Activated CD4-positive, alpha-beta T cell treated with anti-CD3 and anti-CD28 coated beads, Interleukin-2, amount 10 ng/mL, durations not matched to agents 7 days and 5 days (primary cell): Measurements from ENCODE around the gene IL20RA. TPM values are rescaled to one million over a fixed set of nuclear protein-coding genes. Genes with fewer than 3 reads are reported as not detected.

Experiments used
- CTCF ChIA-PET: fragments of 350-600 bp; sonication (Branson Sonifier 250); formaldehyde crosslinking; loops from one replicate; lab custom pipeline; 2021; ENCODE audit warnings: antibody characterized with exemption; lab: Charles Lee
- POLR2A ChIA-PET: fragments of 350-600 bp; sonication (Branson Sonifier 250); formaldehyde crosslinking; loops from one replicate; lab custom pipeline; 2021; ENCODE audit warnings: antibody characterized with exemption; lab: Charles Lee
- DNase-seq: peaks from one replicate; pipeline ENCODE4 v3.0.0-alpha.2; 2020
- H3K27ac Mint-ChIP-seq: one replicate; pipeline ENCODE4 v1.8.0; 2021; ENCODE audit warnings: mild to moderate bottlenecking, moderate library complexity, mixed read lengths
- H3K27me3 Mint-ChIP-seq: one replicate; pipeline ENCODE4 v1.8.0; 2021; ENCODE audit warnings: mixed read lengths
- H3K36me3 Mint-ChIP-seq: one replicate; pipeline ENCODE4 v1.8.0; 2021; ENCODE audit warnings: low read depth, mixed read lengths
- H3K4me1 Mint-ChIP-seq: one replicate; pipeline ENCODE4 v1.8.0; 2021; ENCODE audit warnings: mixed read lengths
- H3K4me3 Mint-ChIP-seq: one replicate; pipeline ENCODE4 v1.8.0; 2021; ENCODE audit warnings: mild to moderate bottlenecking, moderate library complexity, mixed read lengths
- H3K9me3 Mint-ChIP-seq: one replicate; pipeline ENCODE4 v1.8.0; 2021; ENCODE audit warnings: mixed read lengths
- total RNA-seq, 2 experiments: library from RNA; stranded (reverse); gene quantifications; one replicate each; pipeline ENCODE4 v1.2.3, GENCODE V29; 2021

IL20RA gene
- total RNA-seq, 2 experiments from 2014 or later, result not detected

DNA sequence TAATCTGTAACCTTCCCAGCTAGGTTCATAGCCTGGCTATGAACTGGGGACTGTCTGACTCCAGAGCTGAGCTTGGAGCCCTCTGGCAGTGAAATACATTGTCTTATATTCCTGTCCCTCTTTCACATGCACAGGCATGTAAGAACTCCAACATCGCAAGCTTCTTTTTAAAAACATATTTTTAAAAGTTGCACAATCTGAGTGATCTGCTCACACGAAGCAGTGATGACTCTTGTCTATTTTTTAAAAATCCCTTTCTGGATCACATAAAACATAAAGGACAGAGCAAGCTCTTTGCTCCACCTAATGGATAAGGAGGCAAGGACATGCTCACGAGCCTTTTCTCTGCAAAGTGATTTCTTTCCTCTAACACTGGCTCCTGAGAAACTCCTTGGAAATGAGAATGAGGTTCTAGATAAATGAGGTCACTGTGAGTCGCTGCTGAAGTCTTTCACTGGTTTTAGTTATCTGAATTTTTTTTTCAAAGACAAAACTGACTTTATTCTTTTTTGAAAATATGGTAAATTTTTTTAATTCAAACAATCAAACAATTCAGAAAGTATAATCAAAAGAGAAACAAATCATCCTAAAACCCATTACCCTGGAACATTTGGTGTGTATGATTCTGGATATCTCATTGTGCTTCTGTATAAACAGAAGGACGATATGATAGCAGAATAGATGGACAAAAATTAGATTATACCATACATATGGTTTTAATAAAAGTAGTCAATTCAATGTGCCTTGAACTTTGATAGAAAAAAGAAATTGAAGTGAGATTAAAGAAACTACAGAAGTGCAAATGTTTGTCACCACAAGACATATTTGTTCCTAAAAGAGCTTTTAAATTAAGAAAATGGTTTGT is 30.8 kb downstream of the IL20RA start:
- CTCF ChIA-PET, result no interaction called here
- no peaks in the 10 kb centered on the region for H3K4me1 Mint-ChIP-seq
- no peak for DNase-seq
- H3K27me3 Mint-ChIP-seq, result peaks cover 62% of the 10 kb centered on the region
- H3K9me3 Mint-ChIP-seq, result no peaks in the 10 kb centered on the region
- POLR2A ChIA-PET, result no interaction called here
- H3K4me3 Mint-ChIP-seq, result no peak overlapping the region
- no peak overlapping the region for H3K27ac Mint-ChIP-seq
- no peaks in the 10 kb centered on the region for H3K36me3 Mint-ChIP-seq

DNA sequence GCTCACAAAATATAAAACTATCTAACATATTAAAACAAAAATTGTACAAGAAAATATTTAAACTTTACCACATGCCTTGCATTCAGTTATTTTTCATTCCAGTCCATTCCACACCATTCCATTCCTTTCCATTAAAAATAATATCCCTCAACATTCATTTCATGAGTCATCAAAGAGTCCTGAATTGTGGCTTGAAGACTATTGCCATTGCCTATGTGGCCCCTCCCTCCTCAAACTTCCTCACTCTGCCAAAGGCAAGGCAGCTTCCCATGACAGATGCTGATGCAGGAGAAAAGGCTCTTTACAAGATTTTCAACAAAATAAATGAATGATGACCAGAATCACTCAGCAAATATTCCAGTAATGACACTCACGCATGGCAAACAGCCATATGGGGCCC is 31.7 kb downstream of the IL20RA start:
- DNase-seq, result no peak
- Mint-ChIP-seq H3K27ac (no peak overlapping the region), H3K9me3 (no peaks in the 10 kb centered on the region), H3K27me3 (peaks cover 59% of the 10 kb centered on the region), H3K4me1 (no peaks in the 10 kb centered on the region), H3K4me3 (no peak overlapping the region), H3K36me3 (no peaks in the 10 kb centered on the region)
- POLR2A ChIA-PET, result no interaction called here
- CTCF ChIA-PET, result no interaction called here

DNA sequence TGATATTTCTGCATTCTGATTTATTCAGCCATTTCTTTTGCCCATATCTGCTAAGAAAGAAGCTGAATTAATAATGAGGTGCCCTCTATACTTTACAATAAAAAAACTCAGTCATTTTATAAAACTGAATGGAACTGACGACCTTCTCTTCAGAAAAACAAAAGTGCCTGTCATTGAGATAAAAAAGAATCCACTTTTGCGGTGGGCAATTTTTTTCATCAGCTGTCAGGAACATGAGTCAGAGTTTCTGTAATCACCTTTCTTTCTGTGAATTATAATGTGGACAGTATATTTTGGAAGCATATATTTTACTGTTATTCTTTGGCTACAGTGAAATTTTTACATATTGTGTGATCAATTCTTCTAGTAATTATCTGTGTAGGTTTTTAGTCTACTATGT is 33.4 kb downstream of the IL20RA start:
- no peak for DNase-seq
- ChIA-PET POLR2A (no interaction called here), CTCF (no interaction called here)
- no peak overlapping the region for H3K27ac Mint-ChIP-seq
- H3K4me1 Mint-ChIP-seq, result no peaks in the 10 kb centered on the region
- no peaks in the 10 kb centered on the region for H3K36me3 Mint-ChIP-seq
- H3K9me3 Mint-ChIP-seq, result no peaks in the 10 kb centered on the region
- H3K27me3 Mint-ChIP-seq, result peaks cover 52% of the 10 kb centered on the region
- H3K4me3 Mint-ChIP-seq, result no peak overlapping the region

DNA sequence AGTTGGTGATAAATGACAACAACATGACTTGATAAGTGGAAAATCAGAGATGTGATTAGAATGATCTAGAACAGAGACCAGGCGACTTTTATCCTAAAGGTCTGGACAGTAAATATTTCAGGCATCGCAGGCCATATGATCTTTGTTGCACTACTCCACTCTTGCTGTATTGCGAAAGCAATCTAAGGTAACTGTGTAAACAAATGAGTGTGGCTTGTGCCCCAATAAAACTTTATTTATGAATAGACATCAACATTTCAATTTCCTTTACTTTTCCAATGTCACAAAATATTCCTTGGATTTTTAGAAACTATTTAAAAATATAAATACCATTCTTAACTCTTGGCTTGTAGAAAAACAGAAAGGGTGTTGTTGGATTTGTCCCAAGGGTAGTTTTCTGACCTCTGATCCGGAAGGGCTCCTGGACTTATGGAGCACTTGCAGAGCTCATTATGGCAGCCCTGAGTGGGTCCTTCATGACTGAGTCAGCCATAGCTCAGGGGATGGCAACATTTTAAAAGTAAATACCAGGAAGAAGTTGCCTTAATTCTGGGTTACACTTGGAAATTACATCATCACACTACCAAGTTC is 34.5 kb downstream of the IL20RA start:
- H3K27me3 Mint-ChIP-seq, result peaks cover 40% of the 10 kb centered on the region
- no peaks in the 10 kb centered on the region for H3K36me3 Mint-ChIP-seq

DNA sequence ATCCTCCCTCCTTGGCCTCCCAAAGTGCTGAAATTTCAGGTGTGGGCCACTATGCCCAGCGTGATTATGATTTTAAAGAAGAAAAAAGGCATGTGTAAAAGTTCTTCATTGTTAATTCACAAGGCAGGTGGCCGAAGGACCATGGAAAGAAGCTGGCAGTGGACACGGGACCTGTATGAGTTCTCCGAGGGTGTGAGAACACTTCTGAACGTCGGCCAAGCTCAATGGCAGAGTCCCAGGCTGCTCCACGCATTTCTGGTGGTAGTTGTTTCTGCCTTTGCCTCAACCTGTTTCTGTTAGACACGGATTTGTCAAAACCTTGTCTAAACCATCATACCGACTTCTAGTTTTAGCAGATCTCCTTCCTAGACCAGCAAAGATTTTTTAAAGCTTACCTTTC is 36.6 kb downstream of the IL20RA start:
- no peak overlapping the region for H3K4me3 Mint-ChIP-seq
- no peaks in the 10 kb centered on the region for H3K36me3 Mint-ChIP-seq
- H3K27ac Mint-ChIP-seq, result no peak overlapping the region
- peaks cover 35% of the 10 kb centered on the region for H3K27me3 Mint-ChIP-seq
- H3K9me3 Mint-ChIP-seq, result no peaks in the 10 kb centered on the region
- ChIA-PET CTCF (interaction anchor here (0.8 kb wide), 1 partner anchor 8 kb away, joined by 3 read pairs; no protein-coding TSS in a partner anchor), POLR2A (no interaction called here)
- H3K4me1 Mint-ChIP-seq, result no peaks in the 10 kb centered on the region
- no peak for DNase-seq

More for the DNA sequence above, 34.5 kb downstream of the IL20RA start:
- POLR2A ChIA-PET, result no interaction called here
- H3K9me3 Mint-ChIP-seq, result no peaks in the 10 kb centered on the region
- CTCF ChIA-PET, result interaction anchor here (0.7 kb wide), 1 partner anchor 155 kb away, joined by 5 read pairs; no protein-coding TSS in a partner anchor
- no peaks in the 10 kb centered on the region for H3K4me1 Mint-ChIP-seq
- H3K4me3 Mint-ChIP-seq, result no peak overlapping the region
- no peak overlapping the region for H3K27ac Mint-ChIP-seq
- no peak for DNase-seq

DNA sequence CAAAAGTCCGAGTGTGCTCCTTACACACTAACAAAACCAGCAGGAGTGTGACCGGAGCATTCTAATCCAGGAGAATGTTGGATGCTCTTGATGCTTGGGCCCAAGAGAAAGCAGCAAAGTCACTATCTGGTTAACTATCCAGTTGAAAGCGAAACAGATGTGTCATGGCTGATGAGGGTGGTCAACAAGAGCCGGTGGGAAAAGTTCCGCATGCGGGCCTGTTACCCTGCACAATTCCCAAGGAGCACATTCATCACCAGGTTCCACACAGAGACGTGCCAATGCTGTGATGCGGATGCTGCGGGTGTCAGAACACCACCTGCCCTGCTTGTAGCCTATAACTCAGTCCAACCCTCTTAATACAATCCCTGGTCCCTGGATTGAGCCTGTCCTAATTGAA is 38.7 kb downstream of the IL20RA start:
- H3K27me3 Mint-ChIP-seq, result peaks cover 32% of the 10 kb centered on the region
- POLR2A ChIA-PET, result no interaction called here
- H3K9me3 Mint-ChIP-seq, result no peaks in the 10 kb centered on the region
- CTCF ChIA-PET, result no interaction called here
- no peak overlapping the region for H3K27ac Mint-ChIP-seq
- H3K4me3 Mint-ChIP-seq, result no peak overlapping the region
- H3K4me1 Mint-ChIP-seq, result no peaks in the 10 kb centered on the region
- DNase-seq, result no peak
- no peaks in the 10 kb centered on the region for H3K36me3 Mint-ChIP-seq

DNA sequence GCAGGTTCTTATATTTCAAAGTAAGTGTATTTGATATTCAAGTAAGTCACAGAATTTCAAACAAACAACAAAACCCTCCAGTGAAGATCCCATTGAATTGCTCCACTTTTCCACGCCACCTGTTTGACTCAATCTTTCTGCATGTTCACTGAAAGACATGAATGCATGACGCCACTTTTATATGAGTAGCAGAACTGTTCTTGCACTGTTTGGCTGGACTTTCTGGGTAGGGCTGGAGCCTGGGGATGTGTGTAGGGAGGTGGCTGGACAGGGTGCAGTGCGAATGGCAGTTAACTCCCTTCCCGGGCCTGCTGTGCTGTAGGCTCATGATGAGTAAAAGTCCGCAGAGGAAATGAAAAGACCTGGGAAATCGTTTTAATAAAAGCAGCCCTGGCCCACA is 39.7 kb downstream of the IL20RA start:
- no peak for DNase-seq
- Mint-ChIP-seq H3K9me3 (no peaks in the 10 kb centered on the region), H3K4me1 (no peaks in the 10 kb centered on the region), H3K27me3 (peaks cover 33% of the 10 kb centered on the region), H3K36me3 (no peaks in the 10 kb centered on the region), H3K4me3 (no peak overlapping the region), H3K27ac (no peak overlapping the region)
- POLR2A ChIA-PET, result no interaction called here
- CTCF ChIA-PET, result no interaction called here

DNA sequence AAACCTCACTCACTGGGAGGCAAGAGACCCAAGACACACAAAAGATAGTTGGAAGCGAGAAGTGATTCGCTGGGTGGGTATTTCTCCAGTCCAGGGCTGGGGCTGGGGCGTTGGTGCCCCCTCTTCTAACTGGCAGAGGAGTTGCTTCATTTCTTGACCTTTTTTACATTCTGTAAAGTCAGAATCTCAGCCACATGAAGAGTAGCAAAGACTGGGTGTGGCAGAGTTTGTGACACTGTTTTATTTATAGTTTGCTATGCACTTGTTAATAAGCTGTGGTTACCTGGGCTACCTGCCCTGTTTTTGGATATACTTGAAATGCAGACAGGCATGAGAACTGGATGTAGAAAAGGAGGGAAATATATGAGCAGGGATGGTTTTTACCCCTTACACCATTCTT is 42.3 kb downstream of the IL20RA start:
- no peaks in the 10 kb centered on the region for H3K4me1 Mint-ChIP-seq

DNA sequence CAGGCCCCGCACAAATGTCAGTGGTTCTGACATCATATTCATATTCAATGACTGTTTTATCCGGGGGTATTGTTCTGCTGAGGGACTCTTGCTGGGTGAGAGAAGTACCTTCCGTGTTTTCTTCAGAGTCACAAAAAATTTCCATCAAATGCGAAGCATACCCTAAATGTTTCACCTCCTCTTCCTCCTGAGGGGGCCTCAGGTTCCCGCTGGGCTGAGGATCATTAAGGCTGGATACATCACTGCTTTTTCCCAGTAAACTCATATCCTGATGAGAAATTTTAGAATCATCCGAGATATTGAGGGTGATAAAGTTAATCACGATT is 42.8 kb downstream of the IL20RA start:
- H3K36me3 Mint-ChIP-seq, result no peaks in the 10 kb centered on the region
- POLR2A ChIA-PET, result no interaction called here
- no peaks in the 10 kb centered on the region for H3K9me3 Mint-ChIP-seq
- H3K4me3 Mint-ChIP-seq, result no peak overlapping the region
- H3K27me3 Mint-ChIP-seq, result peaks cover 35% of the 10 kb centered on the region
- no peak for DNase-seq
- no peak overlapping the region for H3K27ac Mint-ChIP-seq
- H3K4me1 Mint-ChIP-seq, result no peaks in the 10 kb centered on the region
- CTCF ChIA-PET, result no interaction called here

More for the DNA sequence above, 42.3 kb downstream of the IL20RA start:
- H3K27ac Mint-ChIP-seq, result no peak overlapping the region
- ChIA-PET POLR2A (no interaction called here), CTCF (no interaction called here)
- no peaks in the 10 kb centered on the region for H3K36me3 Mint-ChIP-seq
- DNase-seq, result no peak
- no peak overlapping the region for H3K4me3 Mint-ChIP-seq
- H3K9me3 Mint-ChIP-seq, result no peaks in the 10 kb centered on the region
- H3K27me3 Mint-ChIP-seq, result peaks cover 36% of the 10 kb centered on the region

DNA sequence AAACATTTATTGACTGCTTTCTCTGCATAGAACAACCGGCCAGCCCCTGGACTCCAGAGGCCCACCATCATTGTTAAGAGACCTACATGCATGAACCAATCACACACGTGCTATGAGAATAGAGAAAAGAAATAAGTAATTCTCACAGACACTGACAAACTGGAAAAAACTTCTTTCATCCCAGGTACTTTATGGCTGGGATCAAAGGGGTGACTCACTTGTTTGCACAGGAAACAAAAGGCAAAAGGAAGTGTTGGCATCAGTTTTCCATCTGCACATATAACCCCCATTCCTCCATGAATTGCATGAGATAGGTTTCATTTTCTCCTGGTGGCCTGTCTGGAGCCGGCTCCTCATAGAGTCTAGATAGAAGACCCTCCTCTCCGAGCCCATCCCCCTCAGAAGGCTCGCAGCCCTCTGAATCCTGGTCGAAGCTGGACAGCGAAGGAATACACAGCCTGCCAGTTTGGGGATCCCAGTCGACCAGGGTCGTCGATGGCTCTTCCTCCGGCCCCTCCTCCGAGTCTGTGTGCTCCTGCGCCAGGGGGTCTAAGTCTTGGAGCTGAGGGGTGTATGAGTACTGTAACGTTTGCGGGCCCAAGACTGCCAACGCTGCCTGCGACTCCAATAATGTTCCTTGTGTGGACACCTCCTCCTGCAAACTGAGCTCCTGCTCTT is 43.3 kb downstream of the IL20RA start:
- DNase-seq, result no peak
- Mint-ChIP-seq H3K27ac (no peak overlapping the region), H3K4me1 (no peaks in the 10 kb centered on the region), H3K36me3 (no peaks in the 10 kb centered on the region), H3K9me3 (no peaks in the 10 kb centered on the region), H3K4me3 (no peak overlapping the region), H3K27me3 (peaks cover 37% of the 10 kb centered on the region)
- CTCF ChIA-PET, result no interaction called here
- POLR2A ChIA-PET, result no interaction called here

DNA sequence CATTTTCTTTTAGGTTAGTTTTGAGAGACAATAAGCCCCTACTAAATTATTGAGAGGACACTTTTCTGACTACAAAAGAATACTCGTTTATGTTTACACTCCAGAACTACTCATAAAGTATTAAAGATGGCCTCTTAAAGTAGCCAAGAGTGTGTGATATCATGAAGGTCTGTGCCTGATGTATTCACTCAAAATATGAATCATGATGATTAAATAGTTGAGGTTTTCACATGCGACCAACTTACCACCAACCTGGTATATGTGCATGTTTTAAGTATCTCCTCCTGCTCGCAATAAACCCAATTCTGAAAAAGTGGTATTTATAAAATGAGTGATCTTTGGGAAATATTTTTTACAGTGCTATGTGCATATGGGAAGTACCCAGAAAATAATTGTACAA is 43.9 kb downstream of the IL20RA start:
- H3K27me3 Mint-ChIP-seq, result peaks cover 43% of the 10 kb centered on the region
- CTCF ChIA-PET, result no interaction called here

DNA sequence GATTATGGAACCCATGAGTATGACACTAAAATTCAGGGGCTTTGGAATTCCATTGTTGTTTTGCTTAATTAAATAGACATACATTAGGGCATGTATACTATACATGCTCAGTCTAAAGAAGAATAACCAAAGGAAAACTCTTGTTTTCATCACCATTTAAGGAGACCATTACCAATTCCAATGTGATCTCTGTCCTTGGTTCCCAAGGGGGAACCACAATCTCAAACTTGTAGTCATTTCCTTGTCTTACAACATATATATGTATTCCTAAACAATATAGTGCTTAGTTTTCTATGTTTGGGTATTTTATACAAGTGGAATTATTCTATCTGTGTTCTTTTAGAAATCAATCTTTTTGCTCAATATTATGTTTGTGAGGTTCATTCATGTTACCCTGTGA is 49.2 kb downstream of the IL20RA start:
- Mint-ChIP-seq H3K4me1 (no peaks in the 10 kb centered on the region), H3K9me3 (no peaks in the 10 kb centered on the region), H3K27me3 (peaks cover 51% of the 10 kb centered on the region), H3K4me3 (no peak overlapping the region), H3K27ac (no peak overlapping the region), H3K36me3 (no peaks in the 10 kb centered on the region)
- DNase-seq, result no peak
- ChIA-PET POLR2A (no interaction called here), CTCF (no interaction called here)

More for the DNA sequence above, 43.9 kb downstream of the IL20RA start:
- Mint-ChIP-seq H3K27ac (no peak overlapping the region), H3K36me3 (no peaks in the 10 kb centered on the region), H3K9me3 (no peaks in the 10 kb centered on the region), H3K4me3 (no peak overlapping the region), H3K4me1 (no peaks in the 10 kb centered on the region)
- no peak for DNase-seq
- POLR2A ChIA-PET, result no interaction called here

DNA sequence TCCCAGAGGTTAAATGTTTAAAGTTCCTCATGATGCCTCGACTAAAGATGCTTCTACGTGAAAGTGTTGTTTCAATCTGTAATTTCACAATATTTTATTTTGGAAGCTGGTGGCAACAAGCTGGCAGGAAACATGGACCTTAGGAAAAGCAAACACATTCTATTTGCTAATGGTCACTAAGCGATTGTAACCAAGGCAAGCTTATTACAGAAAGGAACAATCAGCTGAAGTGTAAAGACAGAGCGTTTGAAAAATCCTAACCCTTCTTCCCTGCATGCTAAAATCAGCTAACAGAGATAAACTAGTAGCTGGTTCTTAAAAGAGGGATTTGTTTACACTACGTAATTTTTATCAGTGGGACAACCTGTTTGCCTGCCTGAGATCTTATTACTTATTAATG is 50.0 kb downstream of the IL20RA start:
- H3K27ac Mint-ChIP-seq, result no peak overlapping the region
- peaks cover 54% of the 10 kb centered on the region for H3K27me3 Mint-ChIP-seq
- H3K9me3 Mint-ChIP-seq, result no peaks in the 10 kb centered on the region
- no peaks in the 10 kb centered on the region for H3K4me1 Mint-ChIP-seq
- no peak for DNase-seq
- no peaks in the 10 kb centered on the region for H3K36me3 Mint-ChIP-seq
- no peak overlapping the region for H3K4me3 Mint-ChIP-seq
- ChIA-PET CTCF (no interaction called here), POLR2A (no interaction called here)
